Activated CD8-positive, alpha-beta T cell treated with anti-CD3 and anti-CD28 coated beads for 36 hours (primary cell): Measurements from ENCODE around the gene ADIG. TPM values are rescaled to one million over a fixed set of nuclear protein-coding genes. Genes with fewer than 3 reads are reported as not detected.

Experiments
- ATAC-seq: fragments of 200-7000 bp; cut with Tn5 transposase; one replicate; pipeline ENCODE4 v1.10.0; 2021; ENCODE audit warnings: mild to moderate bottlenecking, moderate library complexity
- CTCF ChIA-PET: fragments of 350-600 bp; sonication (Branson Sonifier 250); formaldehyde crosslinking; loops from one replicate; lab custom pipeline; 2021; ENCODE audit warnings: antibody characterized with exemption; lab: Charles Lee
- POLR2A ChIA-PET: fragments of 350-600 bp; sonication (Branson Sonifier 250); formaldehyde crosslinking; loops from one replicate; lab custom pipeline; 2021; ENCODE audit warnings: antibody characterized with exemption; lab: Charles Lee
- DNase-seq: peaks from one replicate; pipeline ENCODE4 v3.0.0-alpha.2; 2020
- H3K27ac Mint-ChIP-seq: one replicate; pipeline ENCODE4 v1.8.0; 2021; ENCODE audit warnings: mild to moderate bottlenecking, mixed read lengths
- H3K27me3 Mint-ChIP-seq: one replicate; pipeline ENCODE4 v1.8.0; 2021; ENCODE audit warnings: mixed read lengths
- H3K36me3 Mint-ChIP-seq: one replicate; pipeline ENCODE4 v1.8.0; 2021; ENCODE audit warnings: low read depth, mixed read lengths
- H3K4me1 Mint-ChIP-seq: one replicate; pipeline ENCODE4 v1.8.0; 2021; ENCODE audit warnings: low read depth, mixed read lengths
- H3K4me3 Mint-ChIP-seq: one replicate; pipeline ENCODE4 v1.8.0; 2021; ENCODE audit warnings: mild to moderate bottlenecking, moderate library complexity, mixed read lengths
- H3K9me3 Mint-ChIP-seq: one replicate; pipeline ENCODE4 v1.8.0; 2021; ENCODE audit warnings: mixed read lengths
- intact Hi-C: fragments of 100-400 bp; cut with micrococcal nuclease; formaldehyde crosslinking; loops from one replicate; pipeline ENCODE4 v1.10.0; 2022
- total RNA-seq, 2 experiments: library from RNA; stranded (reverse); gene quantifications; one replicate each; pipeline ENCODE4 v1.2.3, GENCODE V29; 2021
- TF ChIP-seq, protein P1 (sequence below): fragments of 200-600 bp; IDR thresholded peaks from one replicate; pipeline ENCODE4 v1.8.0; 2022; ENCODE audit warnings: antibody characterized with exemption, mild to moderate bottlenecking

Gene ADIG
- total RNA-seq, 2 experiments from 2014 or later = not detected

DNA sequence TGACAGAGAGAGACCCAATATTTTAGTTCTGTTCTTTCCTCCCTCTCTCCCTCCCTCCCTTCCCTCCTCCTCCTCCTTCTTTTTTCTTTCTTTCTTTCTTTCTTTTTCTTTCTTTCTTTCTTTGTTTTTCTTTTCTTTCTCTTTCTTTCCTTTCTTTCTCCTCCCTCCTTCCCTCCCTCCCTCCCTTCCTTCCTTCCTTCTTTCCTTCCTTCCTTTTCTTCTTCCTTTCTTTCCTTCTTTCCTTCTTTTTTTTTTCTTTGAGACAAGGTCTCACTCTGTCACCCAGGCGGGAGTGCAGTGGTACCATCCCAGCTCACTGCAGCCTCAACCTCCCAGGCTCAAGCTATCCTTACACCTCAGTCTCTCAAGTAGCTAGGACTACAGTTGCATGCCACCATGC, 49.0 kb downstream of the ADIG start:
- H3K4me1 Mint-ChIP-seq = peaks cover 8% of the 10 kb centered on the region

DNA sequence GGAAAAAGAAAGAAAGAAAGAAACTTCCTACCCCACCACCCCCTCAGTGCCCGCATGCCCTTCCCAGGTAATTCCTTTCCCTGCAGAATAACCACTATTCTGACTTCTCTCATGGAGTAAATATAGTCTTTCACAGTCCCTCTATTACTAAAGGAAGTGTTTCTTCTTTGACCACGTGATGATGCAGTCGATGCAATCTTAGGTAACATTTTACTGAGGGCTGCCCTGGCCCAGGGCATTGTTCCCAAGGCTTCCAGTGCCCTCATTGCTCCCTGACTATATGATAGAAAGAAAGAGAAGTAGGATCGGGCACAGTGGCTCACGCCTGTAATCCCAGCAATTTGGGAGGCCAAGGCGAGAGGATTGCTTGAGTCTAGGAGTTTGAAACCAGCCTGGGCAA, 49.7 kb downstream of the ADIG start:
- H3K27me3 Mint-ChIP-seq = peaks cover 5% of the 10 kb centered on the region
- H3K27ac Mint-ChIP-seq = no peak overlapping the region
- H3K4me3 Mint-ChIP-seq = no peak overlapping the region
- peaks cover 8% of the 10 kb centered on the region for H3K4me1 Mint-ChIP-seq
- ChIA-PET POLR2A (interaction anchor here (0.6 kb wide), 1 partner anchor 365 kb away, joined by 3 read pairs; no protein-coding TSS in a partner anchor), CTCF (no interaction called here)
- TF ChIP-seq, protein P1, sequence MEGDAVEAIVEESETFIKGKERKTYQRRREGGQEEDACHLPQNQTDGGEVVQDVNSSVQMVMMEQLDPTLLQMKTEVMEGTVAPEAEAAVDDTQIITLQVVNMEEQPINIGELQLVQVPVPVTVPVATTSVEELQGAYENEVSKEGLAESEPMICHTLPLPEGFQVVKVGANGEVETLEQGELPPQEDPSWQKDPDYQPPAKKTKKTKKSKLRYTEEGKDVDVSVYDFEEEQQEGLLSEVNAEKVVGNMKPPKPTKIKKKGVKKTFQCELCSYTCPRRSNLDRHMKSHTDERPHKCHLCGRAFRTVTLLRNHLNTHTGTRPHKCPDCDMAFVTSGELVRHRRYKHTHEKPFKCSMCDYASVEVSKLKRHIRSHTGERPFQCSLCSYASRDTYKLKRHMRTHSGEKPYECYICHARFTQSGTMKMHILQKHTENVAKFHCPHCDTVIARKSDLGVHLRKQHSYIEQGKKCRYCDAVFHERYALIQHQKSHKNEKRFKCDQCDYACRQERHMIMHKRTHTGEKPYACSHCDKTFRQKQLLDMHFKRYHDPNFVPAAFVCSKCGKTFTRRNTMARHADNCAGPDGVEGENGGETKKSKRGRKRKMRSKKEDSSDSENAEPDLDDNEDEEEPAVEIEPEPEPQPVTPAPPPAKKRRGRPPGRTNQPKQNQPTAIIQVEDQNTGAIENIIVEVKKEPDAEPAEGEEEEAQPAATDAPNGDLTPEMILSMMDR = no peak
- H3K36me3 Mint-ChIP-seq = no peaks in the 10 kb centered on the region
- intact Hi-C loops = no loop called here
- DNase-seq (no peak), ATAC-seq (no peak)
- H3K9me3 Mint-ChIP-seq = no peaks in the 10 kb centered on the region

More for the DNA sequence above, 49.0 kb downstream of the ADIG start:
- intact Hi-C loops = no loop called here
- no peak for ATAC-seq
- ChIA-PET CTCF (interaction anchor here (0.8 kb wide), 1 partner anchor 122 kb away, joined by 3 read pairs; no protein-coding TSS in a partner anchor), POLR2A (no interaction called here)
- no peaks in the 10 kb centered on the region for H3K9me3 Mint-ChIP-seq
- no peak overlapping the region for H3K27ac Mint-ChIP-seq
- no peak for DNase-seq
- H3K27me3 Mint-ChIP-seq = peaks cover 5% of the 10 kb centered on the region
- no peak overlapping the region for H3K4me3 Mint-ChIP-seq
- TF ChIP-seq, protein P1 = no peak
- H3K36me3 Mint-ChIP-seq = no peaks in the 10 kb centered on the region

DNA sequence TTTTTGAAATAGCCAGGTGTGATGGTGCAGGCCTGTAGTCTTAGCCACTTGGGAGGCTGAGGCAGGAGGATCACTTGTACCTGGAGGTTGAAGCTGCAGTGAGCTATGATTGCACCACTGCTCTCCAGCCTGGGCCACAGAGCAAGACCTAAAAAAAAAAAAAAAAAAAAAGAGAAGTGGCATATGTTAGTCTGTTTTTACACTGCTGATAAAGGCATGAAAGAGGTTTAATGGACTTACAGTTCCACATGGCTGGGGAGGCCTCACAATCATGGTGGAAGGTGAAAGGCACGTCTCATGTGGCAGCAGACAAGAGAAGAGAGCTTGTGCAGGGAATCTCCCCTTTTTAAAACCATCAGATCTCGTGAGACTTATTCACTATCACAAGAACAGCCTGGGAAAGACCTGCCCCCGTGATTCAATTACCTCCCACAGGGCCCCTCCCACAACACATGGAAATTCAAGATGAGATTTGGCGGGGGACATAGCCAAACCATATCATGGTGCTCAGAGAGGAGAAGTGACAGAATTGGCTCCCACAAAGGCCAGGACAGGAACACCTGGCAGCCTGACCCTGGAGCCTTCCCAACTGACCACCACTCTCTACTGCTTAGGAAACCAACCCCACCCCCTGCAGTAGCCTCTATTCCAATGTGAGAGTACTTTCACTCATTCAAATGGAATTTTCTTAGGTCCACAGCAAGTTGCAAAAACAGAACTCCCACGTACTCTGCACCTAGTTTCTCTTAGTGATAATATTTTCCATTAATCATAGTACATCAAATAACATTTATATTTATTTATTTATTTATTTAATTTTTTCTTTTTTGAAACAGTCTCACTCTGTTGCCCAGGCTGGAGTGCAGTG, 50.4 kb downstream of the ADIG start:
- Mint-ChIP-seq H3K27me3 (peaks cover 7% of the 10 kb centered on the region), H3K4me3 (no peak overlapping the region), H3K36me3 (no peaks in the 10 kb centered on the region), H3K27ac (no peak overlapping the region), H3K9me3 (no peaks in the 10 kb centered on the region), H3K4me1 (peaks cover 8% of the 10 kb centered on the region)
- ChIA-PET CTCF (no interaction called here), POLR2A (interaction anchor here (0.6 kb wide), 1 partner anchor 365 kb away, joined by 3 read pairs; no protein-coding TSS in a partner anchor)
- ATAC-seq (no peak), DNase-seq (no peak)
- TF ChIP-seq, protein P1 = no peak
- intact Hi-C loops = no loop called here

DNA sequence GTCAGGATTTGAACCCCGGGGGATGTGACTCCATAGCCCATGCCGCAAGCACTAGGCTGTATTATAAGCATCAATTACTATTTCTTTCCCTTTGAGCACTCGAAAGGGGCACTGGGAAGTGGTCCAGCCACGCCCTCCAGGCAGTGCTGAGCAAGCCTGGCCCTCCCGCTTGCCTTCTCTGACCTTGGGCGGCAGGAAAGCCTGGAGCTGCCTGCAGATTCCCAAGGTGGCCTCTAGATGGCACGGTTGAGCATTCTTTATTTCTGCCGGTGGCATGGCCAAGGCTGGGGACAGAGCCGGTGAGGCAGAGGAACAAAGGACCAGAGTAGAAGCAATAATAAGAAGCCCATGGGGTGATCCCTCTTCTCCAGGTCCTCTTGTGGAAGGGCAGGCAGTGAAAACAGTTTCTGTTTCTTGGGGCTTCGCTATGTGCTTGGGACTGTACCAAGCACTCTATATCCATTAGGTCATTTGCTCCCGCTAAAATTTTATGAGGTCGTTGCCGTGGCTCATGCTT, 52.6 kb downstream of the ADIG start:
- Mint-ChIP-seq H3K27me3 (peaks cover 7% of the 10 kb centered on the region), H3K4me3 (no peak overlapping the region), H3K27ac (no peak overlapping the region), H3K4me1 (peaks cover 8% of the 10 kb centered on the region), H3K36me3 (no peaks in the 10 kb centered on the region), H3K9me3 (no peaks in the 10 kb centered on the region)
- peak; percentile 99 for ATAC-seq
- intact Hi-C loops = no loop called here
- TF ChIP-seq, protein P1 = peak; percentile 95
- DNase-seq = peak; percentile 75
- POLR2A ChIA-PET = no interaction called here
- CTCF ChIA-PET = interaction anchor here (0.6 to 3.0 kb wide), 13 partner anchors 9 to 441 kb away, joined by 3 to 17 read pairs (median 5); partner anchors contain the start of gene ADIG
